H9 (cell line): ENCODE measurements around the gene REEP3. TPM values are rescaled to one million over a fixed set of nuclear protein-coding genes. Genes with fewer than 3 reads are reported as not detected.

Source experiments
- DNase-seq: peaks from one replicate; pipeline ENCODE4 v3.0.0-alpha.2; 2017
- H2AFZ ChIP-seq: one replicate; pipeline ENCODE4 v1.6.1; 2013; ENCODE audit warnings: mild to moderate bottlenecking, low read length, control low read depth, moderate library complexity
- H2AK5ac ChIP-seq: 2 replicates; pipeline ENCODE4 v1.6.1; 2013; ENCODE audit warnings: low read length, control low read depth, mixed read lengths; ENCODE audit not compliant: insufficient read length
- H2BK120ac ChIP-seq: one replicate; pipeline ENCODE4 v1.6.1; 2013; ENCODE audit warnings: low read depth, mild to moderate bottlenecking, low read length, control low read depth, inconsistent platforms; ENCODE audit not compliant: poor library complexity, severe bottlenecking
- H2BK12ac ChIP-seq: 2 replicates; pipeline ENCODE4 v1.6.1; 2013; ENCODE audit warnings: low read length, control low read depth, mixed read lengths, low read depth; ENCODE audit not compliant: insufficient read length
- H2BK15ac ChIP-seq: 2 replicates; pipeline ENCODE4 v1.6.1; 2013; ENCODE audit warnings: low read depth, low read length, control low read depth
- H2BK20ac ChIP-seq: one replicate; pipeline ENCODE4 v1.6.1; 2013; ENCODE audit warnings: low read depth, mild to moderate bottlenecking, low read length, control low read depth, inconsistent platforms; ENCODE audit not compliant: poor library complexity, severe bottlenecking
- H2BK5ac ChIP-seq: 2 replicates; pipeline ENCODE4 v1.6.1; 2013; ENCODE audit warnings: low read length, control low read depth, mixed read lengths; ENCODE audit not compliant: insufficient read length
- H3K14ac ChIP-seq: 2 replicates; pipeline ENCODE4 v1.6.1; 2013; ENCODE audit warnings: low read length, control low read depth; ENCODE audit not compliant: insufficient read depth
- H3K18ac ChIP-seq: 2 replicates; pipeline ENCODE4 v1.6.1; 2013; ENCODE audit warnings: low read depth, mild to moderate bottlenecking, mixed read lengths, low read length, control low read depth; ENCODE audit not compliant: insufficient read length
- H3K23ac ChIP-seq: 2 replicates; pipeline ENCODE4 v1.6.1; 2013; ENCODE audit warnings: low read length, control low read depth, mixed read lengths, low read depth; ENCODE audit not compliant: insufficient read length
- H3K23me2 ChIP-seq: 2 replicates; pipeline ENCODE4 v1.6.1; 2013; ENCODE audit warnings: low read depth, mild to moderate bottlenecking, mixed read lengths, low read length, control low read depth; ENCODE audit not compliant: insufficient read length, poor library complexity, severe bottlenecking
- H3K27ac ChIP-seq: 2 replicates; pipeline ENCODE4 v1.5.1; 2013; ENCODE audit warnings: low read length, control low read depth, mixed read lengths, low read depth; ENCODE audit not compliant: insufficient read length
- H3K27me3 ChIP-seq: 2 replicates; pipeline ENCODE4 v1.6.1; 2013; ENCODE audit warnings: low read length, control low read depth, inconsistent platforms; ENCODE audit not compliant: insufficient read depth
- H3K4ac ChIP-seq: 2 replicates; pipeline ENCODE4 v1.6.1; 2013; ENCODE audit warnings: low read depth, mild to moderate bottlenecking, control low read depth, inconsistent platforms, low read length, moderate library complexity
- H3K4me1 ChIP-seq: 2 replicates; pipeline ENCODE4 v1.6.1; 2013; ENCODE audit warnings: low read length, control low read depth, inconsistent platforms; ENCODE audit not compliant: insufficient read depth
- H3K4me2 ChIP-seq: 2 replicates; pipeline ENCODE4 v1.6.1; 2013; ENCODE audit warnings: low read length, control low read depth, mixed read lengths; ENCODE audit not compliant: insufficient read length, insufficient read depth
- H3K56ac ChIP-seq: 2 replicates; pipeline ENCODE4 v1.6.1; 2013; ENCODE audit warnings: low read depth, mild to moderate bottlenecking, mixed read lengths, low read length, control low read depth; ENCODE audit not compliant: insufficient read length
- H3K79me1 ChIP-seq: 2 replicates; pipeline ENCODE4 v1.6.1; 2013; ENCODE audit warnings: low read depth, mild to moderate bottlenecking, moderate library complexity, low read length, control low read depth, inconsistent platforms; ENCODE audit not compliant: insufficient read depth, poor library complexity, severe bottlenecking
- H3K79me2 ChIP-seq: 2 replicates; pipeline ENCODE4 v1.6.1; 2013; ENCODE audit warnings: low read length, control low read depth, inconsistent platforms; ENCODE audit not compliant: insufficient read depth
- H3K9ac ChIP-seq: 2 replicates; pipeline ENCODE4 v1.6.1; 2013; ENCODE audit warnings: low read length, control low read depth, mixed read lengths; ENCODE audit not compliant: insufficient read length; ENCODE audit errors: extremely low read depth
- H3K9me3 ChIP-seq: one replicate; pipeline ENCODE4 v1.6.1; 2013; ENCODE audit warnings: low read depth, low read length, inconsistent platforms; ENCODE audit not compliant: control insufficient read depth
- H3T11ph ChIP-seq: one replicate; pipeline ENCODE4 v1.6.1; 2013; ENCODE audit warnings: mild to moderate bottlenecking, low read length, control low read depth, inconsistent platforms
- H4K20me1 ChIP-seq: one replicate; pipeline ENCODE4 v1.6.1; 2013; ENCODE audit not compliant: control insufficient read depth, insufficient read length, insufficient read depth
- H4K5ac ChIP-seq: 2 replicates; pipeline ENCODE4 v1.6.1; 2013; ENCODE audit warnings: low read depth, mild to moderate bottlenecking, mixed read lengths, low read length, control low read depth; ENCODE audit not compliant: insufficient read length
- H4K8ac ChIP-seq: replicated peaks from 2 replicates; pipeline ENCODE4 v1.6.1; 2013; ENCODE audit warnings: low read length, control low read depth, mixed read lengths, low read depth; ENCODE audit not compliant: insufficient read length
- H4K91ac ChIP-seq: 2 replicates; pipeline ENCODE4 v1.6.1; 2013; ENCODE audit warnings: low read depth, mild to moderate bottlenecking, moderate library complexity, mixed read lengths, low read length, control low read depth; ENCODE audit not compliant: insufficient read length
- H3K27ac Mint-ChIP-seq, 3 experiments: 2 replicates in 2 of 3; 3 replicates in 1 of 3; pipeline ENCODE4 v1.8.0; 2020 to 2021; ENCODE audit warnings: mixed read lengths in 3 of 3, mild to moderate bottlenecking in 1 of 3, moderate library complexity in 1 of 3
- H3K27me3 Mint-ChIP-seq: 2 replicates; pipeline ENCODE4 v1.8.0; 2021; ENCODE audit warnings: low read depth, mild to moderate bottlenecking, moderate library complexity, mixed read lengths
- H3K36me3 Mint-ChIP-seq, 3 experiments: 2 replicates in 2 of 3; 3 replicates in 1 of 3; pipeline ENCODE4 v1.8.0; 2020 to 2021; ENCODE audit warnings: low read depth in 3 of 3, mixed read lengths in 3 of 3; ENCODE audit not compliant: insufficient read depth in 1 of 3
- H3K4me1 Mint-ChIP-seq, 2 experiments: 2 replicates each; pipeline ENCODE4 v1.8.0; 2020; ENCODE audit warnings: mixed read lengths in 2 of 2
- H3K4me3 Mint-ChIP-seq, 2 experiments: 2 replicates in 1 of 2; 3 replicates in 1 of 2; pipeline ENCODE4 v1.8.0; 2020 to 2021; ENCODE audit warnings: mild to moderate bottlenecking in 2 of 2, mixed read lengths in 2 of 2, moderate library complexity in 1 of 2
- H3K9me3 Mint-ChIP-seq, 2 experiments: 2 replicates in 1 of 2; 3 replicates in 1 of 2; pipeline ENCODE4 v1.8.0; 2020; ENCODE audit warnings: mild to moderate bottlenecking in 2 of 2, mixed read lengths in 2 of 2, moderate library complexity in 1 of 2
- CTCF ChIP-seq: fragments of 200-600 bp; sonication (generic); conservative IDR thresholded peaks from 3 replicates; pipeline ENCODE4 v1.8.0; 2021; ENCODE audit warnings: antibody characterized with exemption, mild to moderate bottlenecking
- WGBS: extraction: QIAGEN DNeasy Blood & Tissue Kit; methylation state at CpG from one replicate; pipeline ENCODE4 v1.1.7; 2013; ENCODE audit warnings: missing lambda C conversion rate, low lambda C conversion rate, mixed read lengths; ENCODE audit not compliant: insufficient read length; ENCODE audit errors: extremely low coverage; 5-methylcytosine and 5-hydroxymethylcytosine counted together
- total RNA-seq: library from RNA; stranded (reverse); gene quantifications from 2 replicates; pipeline ENCODE4 v1.2.1, GENCODE V29; 2021

Gene REEP3
- total RNA-seq, 1 experiment from 2014 or later = 21.4 TPM

- H2BK20ac ChIP-seq = no peak overlapping the region
- Mint-ChIP-seq H3K27ac (peak overlapping the region in 2 of 3 experiments; percentile 35 to 68; a peak in 4 of 7 replicates), H3K36me3 (no peaks in the 10 kb centered on the region), H3K4me1 (peaks cover 33 to 36% of the 10 kb centered on the region in 2 experiments), H3K4me3 (no peak overlapping the region), H3K27me3 (no peaks in the 10 kb centered on the region), H3K9me3 (no peaks in the 10 kb centered on the region)
- peaks cover 7% of the 10 kb centered on the region; the same call in 1 of the 2 replicates for H3K79me2 ChIP-seq
- H4K8ac ChIP-seq = no peak overlapping the region
- no peak overlapping the region for H4K91ac ChIP-seq
- no peak overlapping the region for H2AK5ac ChIP-seq
- no CpG with 5 or more reads among the region's 1 CpG for WGBS
- no peak for DNase-seq
- no peaks in the 10 kb centered on the region for H3K27me3 ChIP-seq
- H3K4me2 ChIP-seq = no peak overlapping the region
- no peak overlapping the region for H3K27ac ChIP-seq
- no peak overlapping the region for H2AFZ ChIP-seq
- H3K14ac ChIP-seq = no peak overlapping the region
- no peaks in the 10 kb centered on the region for H3K4me1 ChIP-seq
- H2BK5ac ChIP-seq = no peak overlapping the region
- no peak overlapping the region for H3K18ac ChIP-seq
- no peak overlapping the region for H2BK120ac ChIP-seq
- H3K9me3 ChIP-seq = no peaks in the 10 kb centered on the region
- no peak for TF ChIP-seq CTCF
- no peak overlapping the region for H2BK15ac ChIP-seq
- no peak overlapping the region for H3K4ac ChIP-seq
- no peaks in the 10 kb centered on the region for H3K23me2 ChIP-seq
- no peak overlapping the region for H3K56ac ChIP-seq
- H2BK12ac ChIP-seq = no peak overlapping the region
- no peaks in the 10 kb centered on the region for H4K20me1 ChIP-seq
- no peak overlapping the region for H3K23ac ChIP-seq
- no peak overlapping the region for H4K5ac ChIP-seq
- H3K79me1 ChIP-seq = peaks cover 6% of the 10 kb centered on the region
- no peak overlapping the region for H3T11ph ChIP-seq
- H3K9ac ChIP-seq = no peak overlapping the region
Observed at GRCh38 chr10:63477927-63478326, 43.3 kb upstream of the REEP3 start.
